K562 (cell line): ENCODE measurements around the gene DNAJC8. TPM values are rescaled to one million over a fixed set of nuclear protein-coding genes. Genes with fewer than 3 reads are reported as not detected.

Experiments
- CHD2 ChIP-seq: IDR thresholded peaks from 2 replicates; pipeline ENCODE4 v1.6.1; 2011; ENCODE audit warnings: low read depth, low read length
- COPS2 ChIP-seq: fragments of 450-650 bp; conservative IDR thresholded peaks from 2 replicates; pipeline ENCODE4 v1.6.1; 2016; ENCODE audit warnings: mild to moderate bottlenecking, moderate library complexity
- CXXC5 ChIP-seq: fragments of 250-450 bp; sonication (Bioruptor Pico); IDR thresholded peaks from 2 replicates; pipeline ENCODE4 v1.8.0; 2022; ENCODE audit warnings: inconsistent platforms, mild to moderate bottlenecking, moderate library complexity
- ELK1 ChIP-seq: sonication (generic); formaldehyde crosslinking; IDR thresholded peaks from 2 replicates; pipeline ENCODE4 v1.8.1; 2022; ENCODE audit warnings: missing genetic modification reagents
- FOXA3 ChIP-seq, 2 experiments: fragments of 450-650 bp in 1 of 2; sonication (generic) in 1 of 2; formaldehyde crosslinking; IDR thresholded peaks in 1 of 2; conservative IDR thresholded peaks in 1 of 2; 2 replicates each; pipeline versions ENCODE4 v1.4.0 to v1.8.0; 2020 to 2022; ENCODE audit warnings: mild to moderate bottlenecking in 2 of 2, missing genetic modification reagents in 1 of 2
- GTF2E2 ChIP-seq: fragments of 200-800 bp; sonication (Bioruptor generic); IDR thresholded peaks from 2 replicates; pipeline ENCODE4 v1.6.1; 2016; ENCODE audit warnings: missing genetic modification characterization, missing compliant biosample characterization
- HES1 ChIP-seq: fragments of 450-650 bp; IDR thresholded peaks from 2 replicates; pipeline ENCODE4 v1.6.1; 2016; ENCODE audit warnings: low read depth, mild to moderate bottlenecking, moderate library complexity
- JUNB ChIP-seq: fragments of 450-650 bp; formaldehyde crosslinking; conservative IDR thresholded peaks from 2 replicates; pipeline ENCODE4 v1.4.0; 2020; ENCODE audit warnings: mild to moderate bottlenecking
- JUND ChIP-seq, 2 experiments: IDR thresholded peaks; 2 replicates in 1 of 2; 3 replicates in 1 of 2; pipeline ENCODE4 v1.6.1; 2011; ENCODE audit warnings: borderline replicate concordance in 2 of 2, low read depth in 2 of 2, low read length in 2 of 2, improper control_type of control experiment in 1 of 2, missing biosample characterization in 1 of 2, missing genetic modification characterization in 1 of 2, missing genetic modification reagents in 1 of 2
- PML ChIP-seq: IDR thresholded peaks from 2 replicates; pipeline ENCODE4 v1.6.1; 2012; ENCODE audit warnings: low read length, inconsistent platforms
- POLR2AphosphoS5 ChIP-seq: IDR thresholded peaks from 2 replicates; pipeline ENCODE4 v1.6.1; 2011; ENCODE audit warnings: mild to moderate bottlenecking, low read depth, low read length, moderate library complexity; ENCODE audit not compliant: control insufficient read depth, insufficient read depth
- PRMT5 ChIP-seq: sonication (generic); formaldehyde crosslinking; IDR thresholded peaks from 2 replicates; pipeline ENCODE4 v1.5.0; 2020; ENCODE audit warnings: missing genetic modification reagents
- RAD51 ChIP-seq: fragments of 450-650 bp; IDR thresholded peaks from 2 replicates; pipeline ENCODE4 v1.7.1; 2016; ENCODE audit warnings: low read depth, mild to moderate bottlenecking, borderline replicate concordance
- RCOR1 ChIP-seq, 2 experiments: IDR thresholded peaks; 2 replicates each; pipeline ENCODE4 v1.6.1; 2012; ENCODE audit warnings: low read depth in 2 of 2, low read length in 2 of 2, borderline replicate concordance in 1 of 2, improper control_type of control experiment in 1 of 2
- RNF2 ChIP-seq: sonication (generic); IDR thresholded peaks from 2 replicates; pipeline ENCODE4 v1.6.1; 2016
- RNF219 ChIP-seq: fragments of 250-450 bp; sonication (Bioruptor Pico); IDR thresholded peaks from 2 replicates; pipeline ENCODE4 v1.5.0; 2022; ENCODE audit warnings: mild to moderate bottlenecking
- SFPQ ChIP-seq: fragments of 200-400 bp; formaldehyde crosslinking; IDR thresholded peaks from 2 replicates; pipeline ENCODE4 v1.6.1; 2017; ENCODE audit warnings: mild to moderate bottlenecking, low read depth, low read length, moderate library complexity
- TRIM28 ChIP-seq: fragments of 450-650 bp; IDR thresholded peaks from 2 replicates; pipeline ENCODE4 v1.6.1; 2017
- U2AF1 ChIP-seq: fragments of 200-400 bp; formaldehyde crosslinking; optimal IDR thresholded peaks from 2 replicates; pipeline ENCODE3; 2017; ENCODE audit warnings: mild to moderate bottlenecking, low read depth, low read length, moderate library complexity
- ZNF740 ChIP-seq, 3 experiments: fragments of 200-800 bp in 1 of 3; sonication (Bioruptor generic) in 1 of 3; sonication (generic) in 1 of 3; formaldehyde crosslinking in 1 of 3; IDR thresholded peaks; 2 replicates each; pipeline versions ENCODE4 v1.6.1 to v1.8.0; 2016 to 2022; ENCODE audit warnings: mild to moderate bottlenecking in 2 of 3, missing compliant biosample characterization in 2 of 3, missing genetic modification characterization in 2 of 3, missing genetic modification reagents in 1 of 3
- polyA plus RNA-seq, 8 experiments: library from polyadenylated mRNA; depleted of rRNA in 4 of 8; stranded (reverse) in 5 of 8; unstranded in 3 of 8; fragments of >200 nt; fragmentation: Nextera tagmentation in 2 of 8; fragmentation: Illumina TruSeq in 1 of 8; extraction: Ambion mirVana in 2 of 8; extraction: Trizol in 1 of 8; gene quantifications; 2 replicates each; pipeline versions ENCODE4 v1.2.1 to v1.2.3, GENCODE V29; 2011 to 2014; ENCODE audit warnings: inconsistent platforms in 1 of 8, missing spikeins in 1 of 8
- total RNA-seq, 7 experiments: library from RNA; depleted of rRNA in 6 of 7; stranded (reverse); fragments of >200 nt in 6 of 7; fragmentation: Illumina TruSeq in 2 of 7; extraction: Trizol in 2 of 7; gene quantifications; 2 replicates each; pipeline versions ENCODE4 v1.2.1 to v1.2.3, GENCODE V29; 2011 to 2021; ENCODE audit warnings: low replicate concordance in 1 of 7

Gene DNAJC8
- total and polyA plus RNA-seq, 9 of the 15 experiments (the other 6 are each of a cell fraction or from before 2014, with no cell fraction given) = 143 to 508 (median 209) TPM

- TF ChIP-seq ELK1 = no peak
- TF ChIP-seq FOXA3 (CRISPR knock-in tag; conservative IDR thresholded peaks at IDR 0.05 in 1 of 2, IDR thresholded peaks at IDR 0.05 in 1 of 2) = peak in 1 of 2 experiments; percentile 28; a peak in 2 of 4 replicates
- no peak for TF ChIP-seq TRIM28
- peak; percentile 79 for TF ChIP-seq CXXC5 (CRISPR knock-in tag)
- TF ChIP-seq HES1 = no peak
- peak; percentile 90 for TF ChIP-seq JUND (IDR thresholded peaks at IDR 0.05; ENCODE audit: borderline replicate concordance, low read depth, low read length)
- TF ChIP-seq JUND (tag; IDR thresholded peaks at IDR 0.05; ENCODE audit: borderline replicate concordance, low read depth, low read length) = peak; percentile 71; the same call in 1 of the 3 replicates
- TF ChIP-seq CHD2 = peak; percentile 48
- TF ChIP-seq JUNB (CRISPR knock-in tag) = no peak
- peak; percentile 96 for TF ChIP-seq POLR2AphosphoS5
- TF ChIP-seq PML = peak; percentile 77; the same call in 1 of the 2 replicates
- TF ChIP-seq RAD51 = no peak
- TF ChIP-seq COPS2 = no peak
- peak in 1 of 2 experiments; percentile 35; a peak in 1 of 4 replicates for TF ChIP-seq RCOR1 (IDR thresholded peaks at IDR 0.05; ENCODE audit: borderline replicate concordance in 1 of 2, low read depth in 2 of 2, low read length in 2 of 2)
- TF ChIP-seq GTF2E2 (tag) = peak; percentile 98
- no peak for TF ChIP-seq SFPQ
- TF ChIP-seq U2AF1 = peak; percentile 97
- no peak for TF ChIP-seq RNF219 (CRISPR knock-in tag)
- no peak for TF ChIP-seq PRMT5 (CRISPR knock-in tag)
- TF ChIP-seq RNF2 = peak; percentile 67
- 0 out of 2 replicates have a peak, but pooled peaks have one; percentile 51 for TF ChIP-seq ZNF740 (CRISPR knock-in tag; IDR thresholded peaks at IDR 0.05)
- no peak; a peak in 1 of 4 replicates for TF ChIP-seq ZNF740 (tag; IDR thresholded peaks at IDR 0.05)
These were observed 26.6 kb upstream of the DNAJC8 start, which contains the start of gene SESN2 (continued) for GRCh38 chr1:28259252-28259933.
